ENCODE results near the gene CD44.

CD44 gene

DNA sequence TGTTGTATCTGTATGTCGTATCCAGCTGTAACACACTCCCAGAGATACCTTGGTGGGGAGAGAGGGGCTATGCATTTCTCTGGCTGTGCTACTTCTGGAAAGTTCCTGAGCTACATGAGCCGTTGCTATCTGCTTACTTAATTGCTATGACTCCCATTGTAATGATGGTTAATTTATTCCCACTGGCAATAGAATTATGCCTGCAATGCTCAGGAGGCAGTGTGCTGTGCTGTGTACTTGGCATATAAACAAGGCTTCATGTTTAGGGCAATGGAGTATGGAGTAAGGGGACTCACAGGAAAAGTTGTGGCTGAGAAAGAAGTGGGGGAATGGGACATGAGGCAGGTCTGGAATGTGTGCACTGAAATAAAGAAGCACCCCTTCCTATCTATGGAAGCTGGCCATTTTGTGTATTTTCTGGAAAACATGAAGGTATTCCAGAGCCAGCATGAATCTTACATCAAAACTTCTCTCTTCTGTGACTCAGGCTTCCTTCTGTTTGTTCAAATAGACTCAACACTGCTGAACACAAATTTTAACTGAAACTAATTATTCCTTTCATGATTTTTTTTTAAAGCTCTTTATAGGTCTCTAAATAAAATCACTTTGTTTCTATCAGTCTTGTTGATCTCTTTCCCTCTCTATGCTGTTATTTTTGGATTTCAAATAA is 40.6 kb downstream of the CD44 start:
- DNase-seq (ENCODE audit: extremely low spot score) = no peak
- POLR2A ChIA-PET = no interaction called here
- CTCF ChIA-PET = interaction anchor here (1.0 to 11.6 kb wide), 4 partner anchors 13 to 126 kb away, joined by 3 to 102 read pairs (median 3); no protein-coding TSS in a partner anchor
- TF ChIP-seq, protein P1, sequence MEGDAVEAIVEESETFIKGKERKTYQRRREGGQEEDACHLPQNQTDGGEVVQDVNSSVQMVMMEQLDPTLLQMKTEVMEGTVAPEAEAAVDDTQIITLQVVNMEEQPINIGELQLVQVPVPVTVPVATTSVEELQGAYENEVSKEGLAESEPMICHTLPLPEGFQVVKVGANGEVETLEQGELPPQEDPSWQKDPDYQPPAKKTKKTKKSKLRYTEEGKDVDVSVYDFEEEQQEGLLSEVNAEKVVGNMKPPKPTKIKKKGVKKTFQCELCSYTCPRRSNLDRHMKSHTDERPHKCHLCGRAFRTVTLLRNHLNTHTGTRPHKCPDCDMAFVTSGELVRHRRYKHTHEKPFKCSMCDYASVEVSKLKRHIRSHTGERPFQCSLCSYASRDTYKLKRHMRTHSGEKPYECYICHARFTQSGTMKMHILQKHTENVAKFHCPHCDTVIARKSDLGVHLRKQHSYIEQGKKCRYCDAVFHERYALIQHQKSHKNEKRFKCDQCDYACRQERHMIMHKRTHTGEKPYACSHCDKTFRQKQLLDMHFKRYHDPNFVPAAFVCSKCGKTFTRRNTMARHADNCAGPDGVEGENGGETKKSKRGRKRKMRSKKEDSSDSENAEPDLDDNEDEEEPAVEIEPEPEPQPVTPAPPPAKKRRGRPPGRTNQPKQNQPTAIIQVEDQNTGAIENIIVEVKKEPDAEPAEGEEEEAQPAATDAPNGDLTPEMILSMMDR (IDR thresholded peaks at IDR 0.05; ENCODE audit: control extremely low read depth, extremely low read depth, low read depth, missing control alignments) = no peak

GRCh38 chr11:35180317-35181233 is 41.6 kb downstream of the CD44 start:
- ChIA-PET POLR2A (no interaction called here), CTCF (interaction anchor here (1.0 to 11.6 kb wide), 4 partner anchors 9 to 125 kb away, joined by 3 to 102 read pairs (median 4); no protein-coding TSS in a partner anchor)
- TF ChIP-seq, protein P1 (IDR thresholded peaks at IDR 0.05; ENCODE audit: control extremely low read depth, extremely low read depth, low read depth, missing control alignments) = no peak
- DNase-seq (ENCODE audit: extremely low spot score) = no peak

DNA sequence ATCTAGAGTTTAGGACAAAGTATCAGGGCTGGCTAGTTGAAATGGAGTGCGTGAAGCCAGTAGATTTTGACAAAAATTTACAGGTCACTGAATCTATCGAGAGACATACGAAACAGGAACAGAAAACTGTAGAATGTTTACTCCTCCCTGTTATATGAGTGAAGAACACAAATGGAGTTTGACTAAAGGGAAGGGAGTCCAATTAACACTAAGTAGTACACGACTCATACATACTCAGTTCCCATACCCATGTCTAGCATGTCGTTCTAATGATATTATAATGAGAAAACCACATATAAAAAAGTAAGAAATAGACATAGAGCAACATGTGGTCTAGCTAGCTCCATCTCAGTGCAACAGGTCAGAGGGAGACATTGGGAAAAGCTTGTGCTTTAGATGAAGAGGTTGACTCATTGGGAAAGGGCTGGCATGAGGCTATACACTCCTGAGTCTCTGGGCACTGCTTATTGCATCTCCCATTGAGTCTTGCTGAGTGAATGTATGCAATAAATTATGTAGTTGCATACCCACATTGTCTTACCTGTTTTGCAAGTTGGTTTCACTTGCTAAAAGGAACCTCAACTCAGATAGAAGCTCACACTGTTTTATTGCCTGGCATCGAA is 43.5 kb downstream of the CD44 start:
- TF ChIP-seq, protein P1 (IDR thresholded peaks at IDR 0.05; ENCODE audit: control extremely low read depth, extremely low read depth, low read depth, missing control alignments) = no peak
- peak; percentile 35 for DNase-seq (ENCODE audit: extremely low spot score)
- CTCF ChIA-PET = interaction anchor here (0.8 to 11.6 kb wide), 7 partner anchors 8 to 182 kb away, joined by 3 to 102 read pairs (median 4); no protein-coding TSS in a partner anchor
- POLR2A ChIA-PET = no interaction called here

DNA sequence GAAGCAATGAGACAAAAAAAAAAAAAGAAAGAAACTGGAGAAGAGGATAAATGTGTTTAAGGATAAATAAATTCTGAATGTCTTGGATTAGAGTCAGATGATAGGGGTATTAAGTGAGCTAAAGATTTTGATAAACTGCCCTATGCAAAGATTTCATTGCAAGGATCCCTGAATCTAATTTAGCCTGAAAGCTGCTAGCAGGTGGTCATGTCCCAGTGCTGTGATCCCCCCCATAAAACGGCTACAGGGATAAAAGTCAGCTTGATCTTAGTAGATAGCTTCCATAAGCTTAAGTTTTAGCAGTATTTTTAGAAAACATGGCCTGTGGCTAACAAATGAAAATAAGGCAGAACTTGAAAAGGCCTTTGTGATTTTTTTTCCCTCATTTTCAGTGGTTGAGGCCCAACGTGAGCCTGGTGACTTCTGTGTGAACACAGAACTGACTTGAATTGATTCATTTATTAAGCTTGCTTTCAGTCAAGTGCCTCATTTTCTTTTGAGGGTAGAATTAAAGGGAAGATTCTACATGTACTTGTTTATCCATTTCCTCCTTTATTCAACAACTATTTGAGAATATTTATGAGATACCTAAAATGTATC is 44.5 kb downstream of the CD44 start:
- POLR2A ChIA-PET = no interaction called here
- no peak for DNase-seq (ENCODE audit: extremely low spot score)
- CTCF ChIA-PET = interaction anchor here (0.8 to 11.6 kb wide), 7 partner anchors 7 to 54 kb away, joined by 3 to 102 read pairs (median 4); no protein-coding TSS in a partner anchor
- TF ChIP-seq, protein P1 (IDR thresholded peaks at IDR 0.05; ENCODE audit: control extremely low read depth, extremely low read depth, low read depth, missing control alignments) = no peak

DNA sequence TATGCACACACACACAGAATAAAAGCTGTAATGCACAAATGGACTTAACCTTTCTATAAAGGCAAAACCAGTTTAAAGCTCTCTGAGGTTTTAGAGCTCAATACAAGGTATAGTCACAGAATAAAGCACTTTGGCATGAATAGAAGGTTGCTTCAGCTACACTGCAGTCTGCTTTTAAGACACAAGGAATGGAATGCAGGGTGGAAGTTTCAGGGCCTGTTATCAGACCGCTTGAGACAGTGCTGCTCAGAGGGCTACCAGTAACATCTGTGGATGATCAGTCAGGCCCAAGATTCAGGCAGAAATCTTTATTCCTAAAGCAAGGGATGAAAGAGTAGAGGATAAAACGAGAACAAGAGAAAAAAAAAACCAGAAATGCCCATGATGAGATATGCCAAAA is 46.7 kb downstream of the CD44 start:
- ChIA-PET CTCF (interaction anchor here (1.1 kb wide), 1 partner anchor 13 kb away, joined by 4 read pairs; no protein-coding TSS in a partner anchor), POLR2A (no interaction called here)
- TF ChIP-seq, protein P1 (IDR thresholded peaks at IDR 0.05; ENCODE audit: control extremely low read depth, extremely low read depth, low read depth, missing control alignments) = no peak
- no peak for DNase-seq (ENCODE audit: extremely low spot score)

DNA sequence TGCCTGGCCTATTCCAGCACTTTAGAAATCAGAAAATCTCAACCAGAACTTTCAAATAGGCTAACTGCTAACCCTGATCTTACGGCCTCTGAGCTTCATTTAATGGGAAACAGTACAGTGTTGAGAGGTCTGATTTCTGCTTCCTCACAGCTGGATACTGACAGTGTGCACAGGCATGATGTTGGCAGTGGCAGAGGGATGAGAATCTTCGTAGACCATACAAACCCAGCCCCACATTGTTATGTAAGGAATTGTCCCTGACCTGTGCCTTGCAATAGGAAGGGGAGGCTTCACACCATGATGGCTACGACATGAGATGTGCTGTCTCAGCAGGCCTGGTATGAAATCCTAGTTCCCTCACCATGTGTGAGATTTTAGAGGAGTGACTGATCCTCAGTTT is 49.0 kb downstream of the CD44 start:
- CTCF ChIA-PET = interaction anchor here (1.6 kb wide), 1 partner anchor 11 kb away, joined by 5 read pairs; no protein-coding TSS in a partner anchor
- no peak for DNase-seq (ENCODE audit: extremely low spot score)
- TF ChIP-seq, protein P1 (IDR thresholded peaks at IDR 0.05; ENCODE audit: control extremely low read depth, extremely low read depth, low read depth, missing control alignments) = no peak
- POLR2A ChIA-PET = no interaction called here

Data from GM10248 (cell line).